HuH-7.5 (cell line): ENCODE data around the gene CFAP119.
A peak's percentile ranks its signal among the peaks of the same experiment; 100 is the strongest.

ENCODE experiments used
- DNase-seq: peaks from one replicate; pipeline ENCODE4 v3.0.0; 2011; ENCODE audit warnings: low spot score

The CFAP119 gene

DNA sequence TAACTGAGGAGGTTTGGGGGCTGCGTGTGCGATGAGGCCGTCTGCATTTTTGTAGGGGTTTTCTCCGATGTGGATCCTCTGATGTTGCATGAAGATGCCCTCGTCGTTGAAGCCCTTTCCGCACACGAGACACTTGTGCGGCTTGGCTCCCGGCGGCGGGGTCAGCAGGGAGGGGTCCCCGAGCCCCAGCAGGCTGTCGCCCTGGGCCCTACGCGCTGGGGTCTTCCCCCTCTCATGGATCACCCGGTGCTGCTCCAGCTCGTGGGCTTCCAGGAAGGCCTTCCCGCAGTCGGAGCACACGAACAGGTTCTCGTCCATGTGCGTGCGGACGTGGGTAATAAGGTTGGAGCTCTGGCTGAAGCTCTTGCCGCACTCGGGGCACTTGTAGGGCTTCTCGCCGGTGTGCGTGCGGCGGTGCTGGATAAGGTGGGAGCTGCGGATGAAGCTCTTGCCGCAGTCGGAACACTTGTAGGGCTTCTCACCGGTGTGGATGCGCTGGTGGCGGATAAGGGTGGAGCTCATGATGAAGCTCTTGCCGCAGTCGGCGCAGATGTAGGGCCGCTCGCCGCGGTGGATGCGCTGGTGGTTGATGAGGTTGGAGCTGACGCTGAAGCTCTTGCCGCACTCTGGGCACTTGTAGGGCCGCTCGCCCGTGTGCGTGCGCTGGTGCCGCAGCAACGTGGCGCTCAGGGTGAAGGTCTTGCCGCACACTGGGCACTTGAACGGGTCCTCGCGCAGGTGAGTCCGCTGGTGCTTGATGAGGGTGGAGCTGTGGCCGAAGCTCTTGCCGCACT, 20.8 kb upstream of the CFAP119 start:
- no peak for DNase-seq

DNA sequence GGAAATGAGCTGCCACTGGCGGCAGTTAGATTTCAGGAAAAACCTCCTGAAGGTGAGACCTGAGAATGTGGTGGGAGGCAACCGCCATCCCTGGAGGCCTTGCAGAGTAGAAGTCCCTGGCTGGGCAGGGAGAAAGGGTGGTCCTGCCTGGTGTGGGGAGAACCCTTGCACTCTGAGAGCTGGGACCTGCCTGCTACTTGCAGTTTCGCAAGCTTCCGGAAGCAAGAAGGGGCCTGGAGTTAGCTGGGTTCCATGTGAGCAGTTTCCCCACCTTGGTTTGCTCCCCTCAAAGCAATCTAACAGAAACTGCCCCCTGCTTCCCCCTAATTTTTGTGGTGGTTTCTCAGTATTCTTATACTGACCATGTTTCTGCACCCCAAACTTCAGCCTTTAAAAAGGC, 18.7 kb upstream of the CFAP119 start:
- DNase-seq = no peak

DNA sequence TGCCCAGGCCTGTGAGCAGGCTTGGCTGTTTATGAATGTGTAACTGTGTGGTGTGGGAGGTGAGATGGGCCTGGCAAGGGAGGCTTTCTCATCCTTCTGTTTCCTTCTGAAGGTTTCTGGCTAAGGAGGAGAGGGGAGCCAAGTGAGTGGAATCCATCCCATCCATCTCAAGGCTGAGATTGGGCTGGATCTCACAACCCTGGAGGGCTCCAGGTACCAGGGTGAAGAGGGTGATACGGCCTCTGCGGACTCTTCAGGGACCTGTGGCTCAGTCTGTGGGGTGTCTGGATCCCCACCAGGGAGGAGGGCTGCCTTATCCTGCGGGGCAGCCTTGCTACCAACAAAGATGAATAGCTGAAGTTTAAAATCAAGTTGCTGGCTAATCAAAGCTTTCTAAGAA, 18.2 kb upstream of the CFAP119 start:
- no peak for DNase-seq

DNA sequence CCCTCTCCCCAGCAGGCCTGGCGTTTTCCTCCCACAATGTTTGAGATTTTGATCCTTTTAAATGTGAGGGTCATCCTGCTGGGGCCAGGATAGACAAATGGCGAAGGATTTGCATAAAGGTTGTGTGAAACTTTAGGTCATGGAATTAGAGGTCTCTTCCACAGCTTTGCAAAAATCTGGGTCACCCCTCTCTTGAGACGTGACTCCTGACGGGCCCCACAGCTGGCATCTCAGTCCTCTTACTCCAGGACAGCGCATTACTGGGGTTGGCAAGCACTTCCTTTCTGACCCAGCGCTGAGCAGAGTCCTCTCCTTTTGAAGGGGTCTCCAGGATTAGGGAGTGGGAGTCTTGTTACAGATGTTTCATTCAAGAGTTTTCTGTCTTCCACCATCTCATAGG, 17.7 kb upstream of the CFAP119 start:
- no peak for DNase-seq

DNA sequence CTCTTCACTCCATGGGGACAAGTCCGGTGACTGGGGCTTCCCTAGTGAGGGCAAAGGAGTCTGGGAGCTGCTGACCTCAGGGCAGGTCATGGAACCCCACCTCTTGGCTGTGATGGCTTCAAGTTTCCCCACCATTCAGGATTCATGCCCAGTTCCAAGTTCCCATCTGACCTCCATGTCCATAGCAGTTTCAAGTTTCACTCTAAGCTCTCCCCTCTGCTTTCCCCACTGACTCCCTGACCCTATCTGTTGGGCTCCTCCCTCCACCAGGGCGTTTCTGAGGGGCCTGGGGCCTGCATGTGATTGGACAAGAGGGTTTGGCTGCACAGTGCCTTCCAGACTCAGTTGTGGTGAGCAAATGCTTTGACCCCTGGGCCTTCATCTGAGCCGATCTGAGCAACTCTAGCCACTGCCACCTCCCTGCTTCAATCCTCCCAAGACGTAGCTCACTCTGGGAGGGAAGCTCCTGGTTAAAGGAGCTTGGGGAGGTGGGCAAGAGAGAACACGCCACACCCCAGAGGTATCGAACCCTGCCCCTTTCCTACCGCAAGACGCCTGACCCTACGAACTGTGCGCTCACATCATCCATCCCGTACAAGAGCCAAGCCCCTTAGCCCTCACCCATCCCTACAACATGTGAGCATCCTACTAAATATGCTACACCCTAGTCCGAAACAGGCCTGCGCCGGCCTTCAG, 16.8 kb upstream of the CFAP119 start:
- no peak for DNase-seq

DNA sequence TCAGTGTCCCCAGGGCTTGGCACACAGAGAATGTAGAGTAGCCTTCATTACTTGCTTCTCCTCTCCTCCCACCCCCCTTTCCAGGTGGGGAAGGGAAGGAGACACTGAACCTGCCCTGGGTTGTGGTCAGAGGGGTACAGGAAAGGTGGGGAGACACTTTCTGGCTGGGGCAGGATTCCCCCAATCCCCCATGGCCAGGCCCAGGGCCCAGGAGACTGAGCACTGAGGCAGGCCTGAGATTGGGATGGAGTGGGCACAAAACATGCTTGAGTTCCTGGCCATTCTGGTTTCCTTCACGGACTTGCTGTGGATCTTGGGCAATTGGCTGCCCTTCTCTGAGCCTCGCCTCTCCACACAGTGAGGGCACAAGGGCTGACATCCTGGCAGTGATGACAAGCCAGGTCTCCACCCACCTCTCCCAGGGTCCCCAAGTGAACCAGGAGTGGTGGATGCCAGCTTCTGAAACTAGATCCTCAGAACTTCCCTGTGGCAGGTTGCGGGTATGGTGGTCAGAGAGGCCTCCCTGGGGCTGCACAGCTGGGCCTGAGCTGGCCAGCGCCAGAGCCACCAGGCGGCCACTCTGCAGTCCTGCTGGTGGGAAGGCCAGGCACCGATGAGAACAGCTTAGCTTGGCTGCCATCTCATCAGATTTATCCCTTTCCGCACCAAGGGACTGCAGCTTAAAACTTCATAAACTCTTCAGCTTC, 15.9 kb upstream of the CFAP119 start:
- DNase-seq = no peak

DNA sequence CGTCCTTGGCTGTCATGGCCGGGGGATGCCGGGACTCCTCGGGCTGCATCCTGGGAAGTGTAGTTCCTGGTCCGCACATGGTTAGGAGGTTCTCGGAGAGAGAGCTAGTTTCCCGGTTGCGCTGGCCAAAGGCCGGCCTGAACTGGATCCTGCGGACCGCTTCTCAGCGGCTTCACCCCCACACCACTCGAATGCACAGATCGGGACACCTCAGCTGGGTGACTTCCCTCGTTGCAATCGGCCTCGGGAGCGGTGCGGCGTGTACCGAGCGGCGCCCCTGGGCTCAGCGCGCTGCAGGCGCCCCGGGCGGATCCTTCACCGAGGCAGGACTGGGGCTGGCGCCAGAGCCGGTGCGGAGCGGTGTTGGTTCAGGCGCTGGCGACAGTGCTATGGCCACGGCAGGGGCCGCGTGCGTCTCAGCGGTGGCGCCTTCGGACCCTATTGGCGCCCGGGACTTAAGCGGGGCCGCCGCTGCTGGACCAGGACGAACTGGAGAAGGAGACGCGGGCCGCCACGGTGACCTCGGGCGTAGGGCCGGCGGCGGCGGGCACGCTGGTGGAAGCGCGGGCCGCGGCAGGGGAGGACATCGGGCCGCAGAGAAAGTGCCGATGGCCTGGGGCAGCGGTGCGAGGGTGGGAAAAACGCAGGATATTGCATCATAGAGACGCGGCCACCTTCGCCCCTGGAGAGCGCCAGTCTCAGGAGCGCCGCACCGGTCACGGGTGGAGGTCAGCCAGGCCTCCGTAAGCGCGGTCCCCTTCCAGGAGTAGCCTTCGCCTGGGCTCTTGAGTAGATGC, 13.7 kb upstream of the CFAP119 start:
- DNase-seq = peak; percentile 94

DNA sequence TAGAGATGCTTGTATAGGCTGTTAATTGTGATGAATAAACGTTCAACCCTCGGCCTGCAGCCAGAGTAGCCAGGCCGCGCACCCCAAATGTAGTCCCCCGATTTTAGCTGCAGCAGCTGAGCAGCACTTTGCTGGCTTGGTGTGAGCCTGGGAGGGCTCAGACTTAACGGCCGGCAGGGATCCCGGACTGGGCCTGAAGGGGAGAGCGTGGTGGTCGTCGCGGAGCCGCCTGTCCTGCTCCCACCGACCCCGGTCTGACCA, 13.2 kb upstream of the CFAP119 start:
- DNase-seq = no peak

DNA sequence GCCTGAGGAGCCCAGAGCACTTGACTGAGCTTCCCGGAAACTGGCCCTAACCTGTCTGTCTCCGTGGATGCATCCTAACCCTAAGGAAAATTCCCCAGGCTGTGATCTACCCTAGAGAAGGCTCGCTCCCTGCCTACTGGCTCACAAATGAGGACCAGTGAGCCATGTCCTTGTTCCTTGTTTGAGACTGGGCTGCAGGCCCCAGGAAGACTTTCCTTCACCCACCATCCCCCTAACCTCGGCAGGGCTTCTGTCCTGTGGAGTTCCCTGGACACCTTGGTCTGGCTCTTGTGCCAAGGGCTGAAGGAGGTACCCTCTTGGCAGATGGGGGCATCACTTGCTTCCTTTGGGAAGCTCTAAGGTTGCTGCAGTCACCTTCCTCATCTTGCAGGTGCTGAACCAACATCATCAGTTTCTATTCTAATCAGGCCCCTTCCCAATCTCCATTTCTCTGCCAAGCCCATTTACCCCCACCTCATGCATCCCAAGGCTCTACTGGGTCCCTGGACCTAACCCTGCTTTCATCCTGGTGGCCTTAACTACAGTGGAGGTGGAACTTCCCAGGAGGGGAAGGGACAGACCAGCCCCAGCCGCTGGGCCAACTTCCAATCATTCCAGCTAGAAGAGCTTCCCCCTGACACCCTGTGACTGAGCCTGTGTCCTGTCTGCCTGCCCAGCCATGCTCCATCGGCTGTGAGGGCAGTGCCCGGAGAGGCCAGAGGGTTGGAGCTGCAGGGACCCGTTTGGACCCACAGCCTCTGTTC, 12.7 kb upstream of the CFAP119 start:
- DNase-seq = no peak

DNA sequence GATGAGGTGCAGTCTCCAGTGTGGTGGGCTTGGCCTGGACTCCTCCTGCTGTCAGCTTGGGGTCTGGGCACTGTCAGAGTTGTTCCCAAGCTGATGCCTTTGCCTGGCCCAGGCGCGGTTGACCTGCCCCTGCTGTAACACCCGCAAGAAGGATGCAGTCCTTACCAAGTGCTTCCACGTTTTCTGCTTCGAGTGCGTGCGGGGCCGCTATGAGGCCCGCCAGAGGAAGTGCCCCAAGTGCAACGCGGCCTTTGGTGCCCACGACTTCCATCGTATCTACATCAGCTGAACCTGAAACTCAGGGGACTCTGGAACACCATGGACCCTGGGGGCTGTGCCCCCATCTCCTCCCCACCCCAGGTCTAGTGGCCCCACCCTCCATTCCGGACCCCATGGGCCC, 12.0 kb upstream of the CFAP119 start:
- DNase-seq = no peak

DNA sequence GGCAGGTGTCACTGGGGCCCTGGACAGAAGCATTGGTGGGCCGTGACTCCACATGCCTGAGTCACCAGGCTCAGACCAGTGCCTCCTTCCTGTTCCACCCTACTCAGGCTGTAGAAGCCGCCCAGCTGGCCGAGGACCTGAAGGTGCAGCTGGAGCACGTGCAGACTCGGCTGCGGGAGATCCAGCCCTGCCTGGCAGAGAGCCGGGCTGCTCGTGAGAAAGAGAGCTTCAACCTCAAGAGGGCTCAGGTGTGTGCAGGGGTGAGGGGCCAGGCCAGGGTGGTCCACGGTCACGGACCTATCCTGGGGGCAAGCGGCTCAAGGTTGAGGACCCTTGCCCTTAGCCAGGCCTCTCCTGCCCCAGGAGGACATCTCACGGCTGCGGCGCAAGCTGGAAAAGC, 9.9 kb upstream of the CFAP119 start:
- DNase-seq = no peak

DNA sequence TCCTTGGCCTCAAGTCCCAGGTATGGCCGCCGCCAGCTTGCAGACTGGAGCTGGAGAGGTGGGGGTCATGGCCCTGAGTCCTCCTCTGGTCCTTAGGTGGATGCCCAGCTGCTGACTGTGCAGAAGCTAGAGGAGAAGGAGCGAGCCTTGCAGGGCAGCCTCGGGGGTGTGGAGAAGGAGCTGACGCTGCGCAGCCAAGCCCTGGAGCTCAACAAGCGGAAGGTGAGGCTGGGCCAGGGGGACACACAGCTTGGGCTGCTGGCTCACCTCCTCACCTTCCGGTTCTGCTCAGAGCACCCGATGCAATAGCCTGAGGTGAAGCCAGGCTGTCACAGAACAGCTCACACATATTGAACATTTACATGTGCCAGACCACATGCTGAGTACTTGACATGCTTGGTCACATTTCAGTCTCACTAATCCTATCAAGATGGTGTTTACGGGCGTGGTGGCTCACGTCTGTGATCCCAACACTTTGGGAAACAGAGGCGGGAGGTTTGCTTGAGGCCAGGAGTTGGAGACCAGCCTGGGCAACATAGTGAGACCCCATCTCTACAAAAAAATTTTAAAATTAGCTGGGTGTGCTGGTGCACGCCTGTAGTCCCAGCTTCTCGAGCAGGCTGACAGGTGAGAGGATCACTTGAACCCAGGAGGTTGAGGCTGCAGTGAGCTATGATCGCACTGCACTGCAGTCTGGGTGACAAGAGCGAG, 7.7 kb upstream of the CFAP119 start:
- no peak for DNase-seq

DNA sequence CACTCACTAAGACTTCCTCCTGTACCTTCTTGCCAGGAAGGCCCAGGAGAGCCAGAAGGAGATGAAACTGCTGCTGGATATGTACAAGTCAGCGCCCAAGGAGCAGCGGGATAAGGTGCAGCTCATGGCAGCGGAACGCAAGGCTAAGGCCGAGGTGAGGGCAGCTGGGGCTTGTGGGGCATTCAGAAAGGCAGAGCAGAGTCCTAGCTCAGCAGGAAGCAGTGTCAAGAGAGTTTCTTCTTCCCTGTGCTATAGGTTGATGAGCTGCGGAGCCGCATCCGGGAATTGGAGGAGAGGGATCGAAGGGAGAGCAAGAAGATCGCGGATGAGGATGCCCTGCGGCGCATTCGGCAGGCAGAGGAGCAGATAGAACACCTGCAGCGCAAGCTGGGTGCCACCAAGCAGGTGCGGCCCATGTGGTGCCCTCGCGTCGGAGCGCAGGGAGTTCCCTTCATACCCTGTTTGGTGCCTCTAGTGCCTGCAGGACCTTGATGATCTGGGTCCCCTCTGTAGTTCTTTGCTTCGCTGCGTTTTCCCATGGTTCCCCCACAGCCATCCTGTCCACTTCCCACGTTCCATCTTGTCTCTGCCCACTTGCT, 6.8 kb upstream of the CFAP119 start:
- no peak for DNase-seq

DNA sequence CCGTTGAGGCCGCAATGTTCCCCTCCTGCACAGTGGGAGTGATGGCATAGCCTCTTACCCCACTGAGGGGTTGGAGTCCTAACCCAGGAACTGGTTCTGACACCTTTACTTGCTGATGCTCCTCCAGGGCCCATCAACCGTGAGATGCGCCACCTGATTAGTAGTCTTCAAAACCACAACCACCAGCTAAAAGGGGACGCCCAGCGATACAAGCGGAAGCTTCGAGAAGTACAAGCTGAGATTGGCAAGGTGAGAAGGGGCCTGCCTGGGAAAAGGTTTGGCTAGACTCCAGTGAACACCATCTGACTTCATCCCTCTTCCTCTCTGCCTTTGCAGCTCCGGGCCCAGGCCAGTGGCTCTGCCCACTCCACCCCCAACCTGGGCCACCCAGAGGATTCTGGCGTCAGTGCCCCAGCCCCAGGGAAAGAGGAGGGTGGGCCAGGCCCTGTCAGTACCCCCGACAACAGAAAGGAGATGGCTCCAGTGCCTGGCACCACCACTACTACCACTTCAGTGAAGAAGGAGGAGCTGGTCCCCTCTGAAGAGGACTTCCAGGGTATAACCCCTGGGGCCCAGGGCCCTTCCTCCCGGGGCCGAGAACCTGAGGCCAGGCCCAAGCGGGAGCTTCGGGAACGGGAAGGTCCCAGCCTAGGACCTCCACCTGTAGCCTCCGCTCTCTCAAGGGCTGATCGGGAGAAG, 6.1 kb upstream of the CFAP119 start:
- no peak for DNase-seq

DNA sequence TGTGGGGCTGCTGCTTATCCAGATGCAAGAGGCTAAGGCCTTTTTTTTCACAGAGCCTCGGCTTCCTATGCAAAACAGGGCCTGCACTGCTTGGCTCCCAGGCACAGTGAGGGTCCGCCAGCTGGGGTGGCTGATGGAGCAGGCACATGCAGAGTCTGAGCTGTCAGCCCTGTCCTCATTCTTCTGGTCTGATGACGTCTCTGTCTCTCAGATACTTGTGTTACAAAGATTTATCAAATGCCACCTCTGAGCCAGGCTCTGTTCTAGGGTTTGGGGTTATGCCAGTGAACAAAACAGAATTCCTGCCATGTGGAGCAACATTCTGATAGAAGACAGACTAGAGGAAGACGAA, 5.0 kb upstream of the CFAP119 start:
- DNase-seq = no peak

DNA sequence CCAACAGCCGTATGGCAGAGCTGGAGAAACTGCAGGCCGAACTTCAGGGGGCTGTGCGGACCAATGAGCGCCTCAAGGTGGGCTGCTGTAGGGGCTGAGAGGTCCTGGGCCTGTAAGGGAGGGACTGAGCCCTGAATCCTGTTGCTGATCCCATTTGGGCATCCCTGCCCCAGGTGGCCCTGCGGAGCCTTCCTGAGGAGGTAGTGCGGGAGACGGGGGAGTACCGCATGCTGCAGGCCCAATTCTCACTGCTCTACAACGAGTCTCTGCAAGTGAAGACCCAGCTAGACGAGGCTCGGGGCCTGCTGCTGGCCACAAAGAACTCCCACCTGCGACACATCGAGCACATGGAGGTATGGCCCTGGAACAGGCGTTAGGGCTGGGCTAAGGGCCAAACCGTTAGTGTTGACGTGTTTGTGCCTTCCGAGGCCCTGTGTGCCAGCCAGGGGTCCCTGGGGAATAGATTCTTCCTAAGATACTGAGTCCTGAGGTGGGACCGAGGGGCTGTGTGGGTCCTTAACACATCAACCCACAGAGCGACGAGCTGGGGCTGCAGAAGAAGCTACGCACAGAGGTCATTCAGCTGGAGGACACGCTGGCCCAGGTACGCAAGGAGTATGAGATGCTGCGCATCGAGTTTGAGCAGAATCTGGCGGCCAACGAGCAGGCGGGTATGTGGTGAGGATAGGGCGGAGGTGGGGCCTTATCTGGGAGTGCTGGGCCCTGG, 4.5 kb upstream of the CFAP119 start:
- DNase-seq = no peak

DNA sequence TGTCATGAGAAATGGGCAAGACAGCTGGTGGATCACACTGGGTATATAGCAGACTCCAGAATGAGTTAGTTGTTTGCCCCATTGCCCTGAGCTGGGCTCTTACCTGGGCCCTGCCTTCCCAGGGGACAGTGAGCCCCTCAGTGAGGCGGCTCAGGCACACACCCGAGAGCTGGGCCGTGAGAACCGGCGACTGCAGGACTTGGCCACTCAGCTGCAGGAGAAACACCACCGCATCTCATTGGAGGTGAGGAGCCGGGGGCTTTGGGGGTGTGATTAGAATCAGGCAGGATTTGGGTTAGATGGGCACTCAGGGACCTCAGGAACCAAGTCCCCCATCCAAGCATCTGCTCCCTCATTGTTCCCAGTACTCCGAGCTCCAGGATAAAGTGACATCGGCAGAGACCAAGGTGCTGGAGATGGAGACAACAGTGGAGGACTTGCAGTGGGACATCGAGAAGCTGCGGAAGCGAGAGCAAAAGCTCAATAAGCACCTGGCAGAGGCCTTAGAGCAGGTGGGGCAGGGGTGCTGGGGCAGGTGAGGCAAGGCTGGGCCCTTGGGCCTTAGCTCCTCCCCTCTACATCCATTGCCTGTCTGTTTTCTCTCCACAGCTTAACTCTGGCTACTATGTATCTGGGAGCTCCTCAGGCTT, 3.1 kb upstream of the CFAP119 start:
- DNase-seq = no peak

DNA sequence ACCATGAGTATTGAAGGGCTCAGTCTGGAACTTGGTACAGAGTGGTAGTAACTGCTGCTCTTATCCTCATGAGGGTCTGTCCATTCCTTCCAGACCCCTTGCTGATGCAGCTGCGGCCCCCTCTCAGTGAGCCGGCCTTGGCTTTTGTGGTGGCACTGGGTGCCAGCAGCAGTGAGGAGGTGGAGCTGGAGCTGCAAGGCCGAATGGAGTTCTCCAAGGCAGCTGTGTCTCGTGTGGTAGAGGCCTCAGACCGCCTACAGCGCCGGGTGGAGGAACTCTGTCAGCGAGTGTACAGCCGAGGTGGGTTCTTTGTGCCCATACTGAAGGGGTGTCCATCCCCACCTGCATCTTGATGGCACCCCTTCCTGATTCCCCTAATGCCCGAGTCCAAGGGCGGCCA, 2.2 kb upstream of the CFAP119 start:
- DNase-seq = no peak
